Measurements from ENCODE around the gene SORT1.

SORT1 gene

DNA sequence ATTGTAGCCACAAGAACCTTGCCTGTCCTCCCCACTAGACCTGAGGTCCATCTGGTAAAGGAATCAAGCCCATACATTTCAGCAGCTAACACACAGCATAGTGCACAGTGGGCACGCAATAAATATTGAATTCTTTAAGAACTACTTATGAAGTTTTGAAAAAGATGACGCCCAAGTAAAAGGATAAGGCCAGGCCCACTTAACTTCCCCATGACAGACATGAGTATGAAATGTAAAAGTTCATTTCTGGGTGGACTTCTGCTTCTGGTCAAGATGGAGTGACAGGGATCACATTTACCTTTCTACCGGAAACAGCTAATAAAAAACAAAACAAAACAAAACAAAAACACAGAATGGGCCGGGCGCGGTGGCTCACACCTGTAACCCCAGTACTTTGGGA lies 25.4 kb downstream of the SORT1 start:
- Histone ChIP-seq H3K27me3 (replicated peaks; ENCODE audit: control insufficient read depth, insufficient read depth, low read length) (no peaks in the 10 kb centered on the region), H3K4me3 (replicated peaks; ENCODE audit: low read depth, low read length) (no peak overlapping the region), H3K36me3 (ENCODE audit: control insufficient read depth, insufficient read depth, low read length) (no peaks in the 10 kb centered on the region)
- DNase-seq (ENCODE audit: extremely low read depth, insufficient read length), result no peak
- TF ChIP-seq, protein P1, sequence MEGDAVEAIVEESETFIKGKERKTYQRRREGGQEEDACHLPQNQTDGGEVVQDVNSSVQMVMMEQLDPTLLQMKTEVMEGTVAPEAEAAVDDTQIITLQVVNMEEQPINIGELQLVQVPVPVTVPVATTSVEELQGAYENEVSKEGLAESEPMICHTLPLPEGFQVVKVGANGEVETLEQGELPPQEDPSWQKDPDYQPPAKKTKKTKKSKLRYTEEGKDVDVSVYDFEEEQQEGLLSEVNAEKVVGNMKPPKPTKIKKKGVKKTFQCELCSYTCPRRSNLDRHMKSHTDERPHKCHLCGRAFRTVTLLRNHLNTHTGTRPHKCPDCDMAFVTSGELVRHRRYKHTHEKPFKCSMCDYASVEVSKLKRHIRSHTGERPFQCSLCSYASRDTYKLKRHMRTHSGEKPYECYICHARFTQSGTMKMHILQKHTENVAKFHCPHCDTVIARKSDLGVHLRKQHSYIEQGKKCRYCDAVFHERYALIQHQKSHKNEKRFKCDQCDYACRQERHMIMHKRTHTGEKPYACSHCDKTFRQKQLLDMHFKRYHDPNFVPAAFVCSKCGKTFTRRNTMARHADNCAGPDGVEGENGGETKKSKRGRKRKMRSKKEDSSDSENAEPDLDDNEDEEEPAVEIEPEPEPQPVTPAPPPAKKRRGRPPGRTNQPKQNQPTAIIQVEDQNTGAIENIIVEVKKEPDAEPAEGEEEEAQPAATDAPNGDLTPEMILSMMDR (IDR thresholded peaks at IDR 0.05; ENCODE audit: insufficient read depth, low read length, poor library complexity, severe bottlenecking), result no peak

DNA sequence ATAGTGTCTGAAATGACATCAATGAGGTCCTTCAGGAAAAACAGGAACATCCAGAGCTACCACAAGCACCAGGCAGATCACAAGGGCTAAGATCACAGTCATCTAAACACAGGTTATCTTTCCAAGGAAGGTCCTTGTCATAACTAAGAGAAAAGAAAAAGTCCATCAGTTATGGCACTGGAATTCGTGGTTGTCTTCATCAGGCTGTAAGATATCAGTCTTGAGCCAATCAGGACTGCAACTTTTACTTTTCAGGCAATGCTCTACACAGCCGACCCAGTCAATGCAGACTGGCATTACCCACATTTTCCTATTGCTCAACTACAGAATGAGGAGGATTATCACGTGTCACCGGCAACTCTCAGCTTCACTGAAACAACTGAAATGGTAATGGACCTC lies 26.4 kb downstream of the SORT1 start:
- Histone ChIP-seq H3K4me3 (replicated peaks; ENCODE audit: low read depth, low read length) (no peak overlapping the region), H3K27me3 (replicated peaks; ENCODE audit: control insufficient read depth, insufficient read depth, low read length) (no peaks in the 10 kb centered on the region), H3K36me3 (ENCODE audit: control insufficient read depth, insufficient read depth, low read length) (no peaks in the 10 kb centered on the region)
- DNase-seq (ENCODE audit: extremely low read depth, insufficient read length), result no peak
- TF ChIP-seq, protein P1 (IDR thresholded peaks at IDR 0.05; ENCODE audit: insufficient read depth, low read length, poor library complexity, severe bottlenecking), result no peak

DNA sequence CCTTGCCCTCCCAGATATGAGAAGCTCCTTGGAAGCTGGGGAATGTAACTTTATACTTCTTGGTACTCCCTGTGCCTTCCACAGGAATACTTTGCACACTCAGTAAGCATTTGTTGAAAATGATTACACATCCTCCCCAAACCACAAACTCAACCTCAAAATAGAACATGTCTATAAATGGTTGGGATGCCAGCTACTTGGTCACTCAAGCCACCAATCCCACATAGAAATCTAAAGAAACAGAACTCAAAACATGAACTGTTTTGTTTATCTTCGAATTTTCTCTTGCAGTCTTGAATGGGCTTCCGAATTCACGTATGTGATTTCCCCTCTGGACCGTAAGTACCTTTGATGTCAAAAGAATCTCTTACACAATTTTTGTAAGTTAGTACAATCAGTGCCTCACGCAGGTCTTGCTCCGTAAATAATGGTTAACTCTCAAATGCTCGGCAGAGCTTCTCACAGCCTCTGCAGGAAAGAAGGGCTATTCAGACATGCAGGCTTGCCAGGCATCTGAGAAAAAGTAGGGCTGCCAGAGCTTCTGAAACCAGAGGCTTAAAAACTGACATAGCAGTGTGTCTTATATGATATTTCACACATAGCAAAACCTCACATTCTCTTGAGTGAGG lies 26.9 kb downstream of the SORT1 start:
- DNase-seq (ENCODE audit: extremely low read depth, insufficient read length), result no peak
- TF ChIP-seq, protein P1 (IDR thresholded peaks at IDR 0.05; ENCODE audit: insufficient read depth, low read length, poor library complexity, severe bottlenecking), result no peak
- H3K36me3 ChIP-seq (ENCODE audit: control insufficient read depth, insufficient read depth, low read length), result no peaks in the 10 kb centered on the region
- no peak overlapping the region for H3K4me3 ChIP-seq (replicated peaks; ENCODE audit: low read depth, low read length)
- H3K27me3 ChIP-seq (replicated peaks; ENCODE audit: control insufficient read depth, insufficient read depth, low read length), result no peaks in the 10 kb centered on the region

DNA sequence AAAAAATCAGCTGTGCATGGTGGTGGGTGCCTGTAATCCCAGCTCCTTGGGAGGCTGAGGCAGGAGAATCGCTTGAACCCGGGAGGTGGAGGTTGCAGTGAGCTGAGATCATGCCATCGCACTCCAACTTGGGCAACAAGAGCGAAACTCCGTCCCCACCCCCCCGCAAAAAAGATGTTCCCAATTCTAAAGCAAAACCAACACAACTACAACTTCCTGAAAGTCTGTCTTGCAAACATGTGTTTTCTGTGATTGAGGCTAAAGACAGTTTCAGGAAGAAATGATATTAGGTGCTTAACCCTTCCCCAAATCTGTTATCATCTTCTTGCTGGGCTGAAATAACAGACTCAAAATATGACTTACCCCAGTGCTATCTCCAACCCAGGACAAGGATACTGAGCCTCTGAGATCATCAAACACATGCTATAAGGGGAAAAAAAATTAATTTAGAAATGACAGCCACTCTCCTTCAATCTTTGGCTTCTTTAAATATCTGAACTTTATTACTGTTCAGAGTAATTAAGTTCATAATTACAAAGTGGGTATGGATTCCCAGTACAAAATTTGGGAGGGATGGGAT lies 28.5 kb downstream of the SORT1 start:
- TF ChIP-seq, protein P1 (IDR thresholded peaks at IDR 0.05; ENCODE audit: insufficient read depth, low read length, poor library complexity, severe bottlenecking), result no peak
- no peak for DNase-seq (ENCODE audit: extremely low read depth, insufficient read length)
- Histone ChIP-seq H3K4me3 (replicated peaks; ENCODE audit: low read depth, low read length) (no peak overlapping the region), H3K27me3 (replicated peaks; ENCODE audit: control insufficient read depth, insufficient read depth, low read length) (no peaks in the 10 kb centered on the region), H3K36me3 (ENCODE audit: control insufficient read depth, insufficient read depth, low read length) (no peaks in the 10 kb centered on the region)

DNA sequence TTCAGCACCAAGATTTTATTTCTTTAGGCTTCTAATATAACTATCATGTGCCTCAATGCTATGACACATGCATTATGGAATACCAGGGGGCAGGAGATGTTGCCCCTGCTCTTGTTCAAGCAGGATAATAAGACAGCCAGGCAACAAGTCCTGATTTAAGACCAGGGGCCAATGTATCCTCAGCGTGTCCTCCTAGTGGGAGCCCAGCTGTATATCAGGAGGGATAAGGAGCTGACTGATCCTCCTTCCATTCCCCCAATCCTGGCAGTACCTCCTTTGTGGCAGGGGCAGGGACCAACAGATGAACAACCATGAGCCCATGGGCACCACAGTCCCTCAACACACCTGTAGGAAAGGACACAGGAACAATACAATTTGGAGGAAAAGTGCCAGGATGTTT lies 29.3 kb downstream of the SORT1 start:
- TF ChIP-seq, protein P1 (IDR thresholded peaks at IDR 0.05; ENCODE audit: insufficient read depth, low read length, poor library complexity, severe bottlenecking), result no peak
- Histone ChIP-seq H3K4me3 (replicated peaks; ENCODE audit: low read depth, low read length) (no peak overlapping the region), H3K27me3 (replicated peaks; ENCODE audit: control insufficient read depth, insufficient read depth, low read length) (no peaks in the 10 kb centered on the region), H3K36me3 (ENCODE audit: control insufficient read depth, insufficient read depth, low read length) (no peaks in the 10 kb centered on the region)
- DNase-seq (ENCODE audit: extremely low read depth, insufficient read length), result no peak

Data from GM06990 (cell line).